GM12878 (cell line): Measurements from ENCODE around the gene OR8G5. TPM values are rescaled to one million over a fixed set of nuclear protein-coding genes. Genes with fewer than 3 reads are reported as not detected.

Experiments
- ATAC-seq: fragments of 200-7000 bp; cut with Tn5 transposase; 3 replicates; pipeline ENCODE4 v1.9.1; 2020; ENCODE audit warnings: mild to moderate bottlenecking, moderate library complexity
- Bru-seq: library from RNA; stranded (reverse); fragments of 400-500 nt; gene quantifications from one replicate; lab custom pipeline; 2021; lab: Mats Ljungman, UMichigan
- BruChase-seq, 2 experiments: library from RNA; stranded (reverse); fragments of 400-500 nt; gene quantifications; one replicate each; lab custom pipeline; 2021; lab: Mats Ljungman, UMichigan
- BruUV-seq: library from RNA; stranded (reverse); fragments of 400-500 nt; replicated peaks from 2 replicates; lab custom pipeline; 2021; lab: Mats Ljungman, UMichigan
- CTCF ChIA-PET: fragments of 300-600 bp; sonication (Branson Sonifier 250); formaldehyde crosslinking; extraction: SDS; loops from one replicate; lab custom pipeline; 2021; ENCODE audit warnings: inconsistent platforms; lab: Yijun Ruan, JAX
- POLR2A ChIA-PET: fragments of 350-600 bp; formaldehyde crosslinking; extraction: SDS; loops from one replicate; lab custom pipeline; 2021; ENCODE audit warnings: inconsistent platforms; lab: Charles Lee
- RAD21 ChIA-PET: fragments of 300-600 bp; sonication (Branson Sonifier 250); formaldehyde crosslinking; loops from one replicate; lab custom pipeline; 2023; ENCODE audit warnings: antibody characterized with exemption; ENCODE audit not compliant: unreplicated experiment; lab: Charles Lee
- SMC1A ChIA-PET: fragments of 300-600 bp; sonication (Branson Sonifier 250); formaldehyde crosslinking; loops from one replicate; lab custom pipeline; 2023; ENCODE audit not compliant: unreplicated experiment, uncharacterized antibody; lab: Charles Lee
- DNase-seq: peaks from one replicate; pipeline ENCODE4 v3.0.0-alpha.2; 2011; ENCODE audit warnings: low read depth, low spot score
- FAIRE-seq: peaks from 3 replicates; lab custom pipeline; 2011; peaks lifted over from hg19 to GRCh38; lab: Jason Lieb, UNC
- H2AFZ ChIP-seq: 2 replicates; pipeline ENCODE4 v1.6.0; 2011; ENCODE audit warnings: low read depth, low read length, control low read depth; ENCODE audit not compliant: control insufficient read depth
- H3K27ac ChIP-seq: 2 replicates; pipeline ENCODE4 v1.5.1; 2011; ENCODE audit warnings: control low read depth; ENCODE audit not compliant: control insufficient read depth, insufficient read depth
- H3K27me3 ChIP-seq, 2 experiments: replicated peaks in 1 of 2; 2 replicates each; pipeline versions ENCODE4 v1.6.0 to v1.6.1; 2011; ENCODE audit warnings: low read length in 1 of 2; ENCODE audit not compliant: control insufficient read depth in 2 of 2, insufficient read depth in 2 of 2
- H3K36me3 ChIP-seq, 2 experiments: 2 replicates each; pipeline ENCODE4 v1.5.1; 2011; ENCODE audit warnings: low read length in 1 of 2; ENCODE audit not compliant: control insufficient read depth in 2 of 2, insufficient read depth in 2 of 2
- H3K4me1 ChIP-seq: 2 replicates; pipeline ENCODE4 v1.6.1; 2011; ENCODE audit warnings: mild to moderate bottlenecking, low read length, moderate library complexity, mixed read lengths; ENCODE audit not compliant: control insufficient read depth, insufficient read depth
- H3K4me2 ChIP-seq: 2 replicates; pipeline ENCODE4 v1.6.0; 2011; ENCODE audit warnings: control low read depth; ENCODE audit not compliant: control insufficient read depth, insufficient read depth
- H3K4me3 ChIP-seq: fragments of 200-600 bp; sonication (generic); 2 replicates; pipeline ENCODE4 v1.5.1; 2016
- H3K79me2 ChIP-seq: 2 replicates; pipeline ENCODE4 v1.6.0; 2011; ENCODE audit warnings: low read length; ENCODE audit not compliant: control insufficient read depth, insufficient read depth
- H3K9ac ChIP-seq: 2 replicates; pipeline ENCODE4 v1.8.0; 2011; ENCODE audit warnings: low read length, control low read depth, mixed read lengths; ENCODE audit not compliant: control insufficient read depth, insufficient read depth
- H3K9me3 ChIP-seq: replicated peaks from 3 replicates; pipeline ENCODE4 v1.5.1; 2011; ENCODE audit warnings: mild to moderate bottlenecking, low read length; ENCODE audit not compliant: control insufficient read depth, insufficient read depth
- H4K20me1 ChIP-seq: 2 replicates; pipeline ENCODE4 v1.6.0; 2011; ENCODE audit not compliant: control insufficient read depth, insufficient read depth
- BMI1 ChIP-seq: fragments of 450-650 bp; IDR thresholded peaks from 2 replicates; pipeline ENCODE4 v1.6.1; 2016; ENCODE audit warnings: mild to moderate bottlenecking, moderate library complexity, borderline replicate concordance
- CHD4 ChIP-seq: fragments of 200-600 bp; sonication (generic); IDR thresholded peaks from 2 replicates; pipeline ENCODE4 v1.6.1; 2016; ENCODE audit warnings: mild to moderate bottlenecking
- CTCF ChIP-seq, 3 experiments: IDR thresholded peaks in 2 of 3; conservative IDR thresholded peaks in 1 of 3; 2 replicates each; pipeline ENCODE4 v1.5.1; 2011; ENCODE audit warnings: low read depth in 3 of 3, low read length in 3 of 3, mild to moderate bottlenecking in 3 of 3, control low read depth in 2 of 3, moderate library complexity in 2 of 3, inconsistent platforms in 1 of 3, mixed read lengths in 1 of 3; ENCODE audit not compliant: control insufficient read depth in 2 of 3, insufficient read depth in 1 of 3; ENCODE audit errors: extremely low read depth in 1 of 3
- GABPA ChIP-seq: IDR thresholded peaks from 2 replicates; pipeline ENCODE4 v1.6.1; 2014; ENCODE audit warnings: antibody characterized with exemption, low read depth, mild to moderate bottlenecking, inconsistent platforms
- HDGF ChIP-seq: fragments of 450-650 bp; IDR thresholded peaks from 2 replicates; pipeline ENCODE4 v1.6.1; 2016; ENCODE audit warnings: antibody characterized with exemption
- IRF3 ChIP-seq: fragments of 450-650 bp; IDR thresholded peaks from 2 replicates; pipeline ENCODE4 v1.6.1; 2014; ENCODE audit warnings: mild to moderate bottlenecking
- MEF2B ChIP-seq: fragments of 450-650 bp; IDR thresholded peaks from 2 replicates; pipeline ENCODE4 v1.6.1; 2018; ENCODE audit warnings: mild to moderate bottlenecking, moderate library complexity; ENCODE audit not compliant: partially characterized antibody, poor library complexity, severe bottlenecking
- SIN3A ChIP-seq: IDR thresholded peaks from 2 replicates; pipeline ENCODE4 v1.6.1; 2012; ENCODE audit warnings: low read depth, low read length, improper control_type of control experiment
- TCF12 ChIP-seq: IDR thresholded peaks from 2 replicates; pipeline ENCODE4 v1.6.1; 2011; ENCODE audit warnings: low read depth, mild to moderate bottlenecking, low read length
- TCF3 ChIP-seq: IDR thresholded peaks from 2 replicates; pipeline ENCODE4 v1.6.1; 2012; ENCODE audit warnings: low read depth, mild to moderate bottlenecking, low read length, borderline replicate concordance; ENCODE audit not compliant: insufficient read depth
- WRNIP1 ChIP-seq: IDR thresholded peaks from 2 replicates; pipeline ENCODE4 v1.6.1; 2011; ENCODE audit warnings: low read depth, low read length, improper control_type of control experiment, borderline replicate concordance
- ZBTB4 ChIP-seq: fragments of 450-650 bp; formaldehyde crosslinking; IDR thresholded peaks from 2 replicates; pipeline ENCODE4 v1.4.0; 2022; ENCODE audit warnings: mild to moderate bottlenecking, moderate library complexity
- WGBS: methylation state at CpG from one replicate; pipeline ENCODE4 v1.1.6; 2016; ENCODE audit warnings: low lambda C conversion rate; ENCODE audit not compliant: insufficient replicate concordance, insufficient coverage; ENCODE audit errors: missing lambda C conversion rate; 5-methylcytosine and 5-hydroxymethylcytosine counted together
- in situ Hi-C: fragments of 300-500 bp; cut with MboI; formaldehyde crosslinking; loops from 9 replicates; pipeline ENCODE4 v1.14.3; 2018; ENCODE audit warnings: mixed read lengths
- intact Hi-C: fragments of 100-400 bp; cut with micrococcal nuclease; formaldehyde crosslinking; loops from one replicate; pipeline ENCODE4 v1.14.2; 2022; ENCODE audit not compliant: unreplicated experiment
- long read RNA-seq, 2 experiments: library from polyadenylated mRNA; unstranded; transcript quantifications; one replicate each; pipeline ENCODE4 v2.0.0, GENCODE V29; 2019 to 2020
- polyA minus RNA-seq, 3 experiments: library from RNA; depleted of rRNA, polyadenylated mRNA; stranded (reverse); fragments of >200 nt; gene quantifications; 2 replicates each; pipeline ENCODE4 v1.2.3, GENCODE V29; 2011
- polyA plus RNA-seq, 11 experiments: library from polyadenylated mRNA; depleted of rRNA in 4 of 11; unstranded in 6 of 11; stranded (reverse) in 5 of 11; fragments of >200 nt; fragmentation: Nextera tagmentation in 4 of 11; fragmentation: Illumina TruSeq in 1 of 11; extraction: Ambion mirVana in 4 of 11; extraction: Trizol in 1 of 11; gene quantifications; 1 replicate in 1 of 11; 2 replicates in 10 of 11; pipeline versions ENCODE4 v1.2.1 to v1.2.3, GENCODE V29; 2011 to 2016; ENCODE audit warnings: inconsistent platforms in 2 of 11, missing spikeins in 2 of 11, low read depth in 1 of 11
- total RNA-seq, 4 experiments: library from RNA; depleted of rRNA in 3 of 4; stranded (reverse); fragments of >200 nt in 3 of 4; fragmentation: Illumina TruSeq in 1 of 4; extraction: Trizol in 1 of 4; gene quantifications; 2 replicates each; pipeline versions ENCODE4 v1.2.1 to v1.2.3, GENCODE V29; 2013 to 2021

Gene OR8G5
- total RNA-seq (2013; cell fraction: nucleolus; rRNA removed): not detected in 2 replicates
- total RNA-seq (2014; rRNA removed) (not detected in 2 replicates), total RNA-seq (2014; rRNA removed; fragmentation: Illumina TruSeq; extraction: Trizol) (not detected in 2 replicates), total RNA-seq (2021) (not detected in 2 replicates), polyA plus RNA-seq (2011; rRNA removed) (not detected in 2 replicates), polyA plus RNA-seq (2014; fragmentation: Illumina TruSeq; extraction: Trizol) (not detected in 2 replicates), polyA plus RNA-seq (2014; fragmentation: Nextera tagmentation; extraction: Ambion mirVana) (not detected), polyA plus RNA-seq (2014; rRNA removed) (not detected in 2 replicates), polyA plus RNA-seq (2016; fragmentation: Nextera tagmentation; extraction: Ambion mirVana) (not detected), polyA minus RNA-seq (2011; rRNA and poly(A)+ RNA removed) (not detected in 2 replicates), Bru-seq, nascent RNA (not detected), BruChase-seq, experiment 1, labeled RNA remaining after a 6-hour chase (not detected), BruChase-seq, experiment 2, labeled RNA remaining after a 2-hour chase (not detected)
- not detected for polyA plus RNA-seq (2011; ENCODE audit: low read depth)
- polyA plus RNA-seq (2011; cell fraction: cytosol; rRNA removed): not detected in 2 replicates
- not detected in 2 replicates for polyA plus RNA-seq (2011; cell fraction: nucleus; rRNA removed)
- not detected in 2 replicates for polyA plus RNA-seq (2012)
- polyA minus RNA-seq (2011; cell fraction: cytosol; rRNA and poly(A)+ RNA removed): not detected in 2 replicates
- not detected in 2 replicates for polyA minus RNA-seq (2011; cell fraction: nucleus; rRNA and poly(A)+ RNA removed)
- long read RNA-seq, experiment 1: 0 reads
- long read RNA-seq, experiment 2: 0 reads

DNA sequence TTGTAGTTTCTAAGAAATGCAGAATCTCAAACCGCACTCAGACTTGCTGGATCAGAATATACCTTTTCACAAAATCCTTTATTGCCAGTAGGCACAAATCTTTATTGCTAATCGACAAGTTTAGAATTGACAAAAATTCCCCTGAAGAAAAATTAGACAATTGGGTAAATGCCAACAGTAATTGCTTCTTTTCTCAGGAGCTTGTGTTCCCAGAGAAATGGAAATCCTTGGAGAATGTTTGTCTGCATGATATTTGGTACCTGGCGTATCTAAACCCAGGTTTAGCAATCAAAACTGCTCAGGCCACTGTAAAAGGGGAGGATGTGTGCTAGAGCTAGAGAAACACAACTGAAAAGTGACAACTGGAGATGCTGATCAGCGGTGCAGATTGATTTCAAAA lies at the start of gene OR8G5:
Gene OR8G5, plus strand, starts transcription at position 301 of the 400 bp plus-strand sequence. CDS start 8,556 bp downstream, outside the sequence.
- FAIRE-seq: no peak
- Histone ChIP-seq H2AFZ (no peak within 1 kb of the TSS), H3K27me3 (0 out of 4 replicates have a peak, but pooled peaks cover 0 to 2% of the 10 kb centered on the region in 2 experiments), H3K4me2 (no peak within 1 kb of the TSS), H3K4me3 (no peak within 1 kb of the TSS), H4K20me1 (no peaks in the 10 kb centered on the region), H3K27ac (no peak within 1 kb of the TSS), H3K9me3 (no peaks in the 10 kb centered on the region), H3K79me2 (no peaks in the 10 kb centered on the region), H3K4me1 (no peaks in the 10 kb centered on the region), H3K36me3 (no peaks in the 10 kb centered on the region), H3K9ac (no peak within 1 kb of the TSS)
- no peak for ATAC-seq
- no peak for DNase-seq
- in situ Hi-C loops (no loop called here), intact Hi-C loops (no loop called here)
- CTCF ChIA-PET: interaction anchor here (0.6 kb wide), 1 partner anchor 13 kb away, joined by 3 read pairs; no protein-coding TSS in a partner anchor
- no TSS peak for BruUV-seq
- 29% methylated on average over 4 of the region's 4 CpGs for WGBS
- SMC1A ChIA-PET: no interaction called here
- POLR2A ChIA-PET: no interaction called here
- RAD21 ChIA-PET: no interaction called here
- TF ChIP-seq BMI1: no peak
- no peak for TF ChIP-seq TCF12
- no peak for TF ChIP-seq HDGF
- TF ChIP-seq MEF2B: no peak
- no peak for TF ChIP-seq IRF3
- no peak for TF ChIP-seq CHD4
- no peak for TF ChIP-seq GABPA
- no peak for TF ChIP-seq CTCF (IDR thresholded peaks at IDR 0.05 in 2 of 3, conservative IDR thresholded peaks at IDR 0.05 in 1 of 3; ENCODE audit: control insufficient read depth in 2 of 3, extremely low read depth in 1 of 3, insufficient read depth in 1 of 3, low read depth in 3 of 3, low read length in 3 of 3)
- TF ChIP-seq SIN3A: no peak
- no peak for TF ChIP-seq TCF3
- TF ChIP-seq ZBTB4 (CRISPR knock-in tag): no peak
- TF ChIP-seq WRNIP1: no peak
